A673 (cell line): ENCODE results near the gene CUBN.

ENCODE experiments used
- EZH2 ChIP-seq: fragments of 200-600 bp; sonication (generic); IDR thresholded peaks from 2 replicates; pipeline ENCODE4 v1.6.1; 2017; ENCODE audit warnings: borderline replicate concordance, low read depth, mild to moderate bottlenecking, mixed read lengths, antibody characterized with exemption, low read length; ENCODE audit not compliant: poor library complexity, severe bottlenecking
- TF ChIP-seq, protein P1 (sequence below): fragments of 300-800, 200-600 bp; sonication (generic); conservative IDR thresholded peaks from 2 replicates; pipeline ENCODE4 v1.5.1; 2017; ENCODE audit warnings: low read depth, mild to moderate bottlenecking, antibody characterized with exemption, low read length, moderate library complexity, mixed read lengths

GRCh38 chr10:17153321-17153720, 23.7 kb upstream of the CUBN start:
- TF ChIP-seq, protein P1, sequence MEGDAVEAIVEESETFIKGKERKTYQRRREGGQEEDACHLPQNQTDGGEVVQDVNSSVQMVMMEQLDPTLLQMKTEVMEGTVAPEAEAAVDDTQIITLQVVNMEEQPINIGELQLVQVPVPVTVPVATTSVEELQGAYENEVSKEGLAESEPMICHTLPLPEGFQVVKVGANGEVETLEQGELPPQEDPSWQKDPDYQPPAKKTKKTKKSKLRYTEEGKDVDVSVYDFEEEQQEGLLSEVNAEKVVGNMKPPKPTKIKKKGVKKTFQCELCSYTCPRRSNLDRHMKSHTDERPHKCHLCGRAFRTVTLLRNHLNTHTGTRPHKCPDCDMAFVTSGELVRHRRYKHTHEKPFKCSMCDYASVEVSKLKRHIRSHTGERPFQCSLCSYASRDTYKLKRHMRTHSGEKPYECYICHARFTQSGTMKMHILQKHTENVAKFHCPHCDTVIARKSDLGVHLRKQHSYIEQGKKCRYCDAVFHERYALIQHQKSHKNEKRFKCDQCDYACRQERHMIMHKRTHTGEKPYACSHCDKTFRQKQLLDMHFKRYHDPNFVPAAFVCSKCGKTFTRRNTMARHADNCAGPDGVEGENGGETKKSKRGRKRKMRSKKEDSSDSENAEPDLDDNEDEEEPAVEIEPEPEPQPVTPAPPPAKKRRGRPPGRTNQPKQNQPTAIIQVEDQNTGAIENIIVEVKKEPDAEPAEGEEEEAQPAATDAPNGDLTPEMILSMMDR, result no peak
- TF ChIP-seq EZH2, result no peak
